ENCODE measurements around the gene TMEM250. TPM values are rescaled to one million over a fixed set of nuclear protein-coding genes. Genes with fewer than 3 reads are reported as not detected.

The TMEM250 gene
- total RNA-seq, 1 donor from 2014 or later: 25.0 TPM

- intact Hi-C loops (cut with DNase I): loop anchor here (2.0 kb wide), 1 partner anchor 76 kb away; no protein-coding TSS in a partner anchor
- Histone ChIP-seq H3K4me3 (no peak overlapping the region), H3K27me3 (no peaks in the 10 kb centered on the region), H3K9me3 (no peaks in the 10 kb centered on the region), H3K27ac (no peak overlapping the region), H3K36me3 (no peaks in the 10 kb centered on the region), H3K4me1 (peaks cover 85% of the 10 kb centered on the region)
- DNase-seq (ENCODE audit: extremely low spot score in 2 of 2): no peak
- no peak for TF ChIP-seq POLR2AphosphoS5 (IDR thresholded peaks at IDR 0.05; ENCODE audit: insufficient read depth in 1 of 2, low read depth in 1 of 2)
- no peak for TF ChIP-seq POLR2A (IDR thresholded peaks at IDR 0.05)
- TF ChIP-seq, protein P1, sequence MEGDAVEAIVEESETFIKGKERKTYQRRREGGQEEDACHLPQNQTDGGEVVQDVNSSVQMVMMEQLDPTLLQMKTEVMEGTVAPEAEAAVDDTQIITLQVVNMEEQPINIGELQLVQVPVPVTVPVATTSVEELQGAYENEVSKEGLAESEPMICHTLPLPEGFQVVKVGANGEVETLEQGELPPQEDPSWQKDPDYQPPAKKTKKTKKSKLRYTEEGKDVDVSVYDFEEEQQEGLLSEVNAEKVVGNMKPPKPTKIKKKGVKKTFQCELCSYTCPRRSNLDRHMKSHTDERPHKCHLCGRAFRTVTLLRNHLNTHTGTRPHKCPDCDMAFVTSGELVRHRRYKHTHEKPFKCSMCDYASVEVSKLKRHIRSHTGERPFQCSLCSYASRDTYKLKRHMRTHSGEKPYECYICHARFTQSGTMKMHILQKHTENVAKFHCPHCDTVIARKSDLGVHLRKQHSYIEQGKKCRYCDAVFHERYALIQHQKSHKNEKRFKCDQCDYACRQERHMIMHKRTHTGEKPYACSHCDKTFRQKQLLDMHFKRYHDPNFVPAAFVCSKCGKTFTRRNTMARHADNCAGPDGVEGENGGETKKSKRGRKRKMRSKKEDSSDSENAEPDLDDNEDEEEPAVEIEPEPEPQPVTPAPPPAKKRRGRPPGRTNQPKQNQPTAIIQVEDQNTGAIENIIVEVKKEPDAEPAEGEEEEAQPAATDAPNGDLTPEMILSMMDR (IDR thresholded peaks at IDR 0.05): no peak
Observed at GRCh38 chr9:136088939-136089696, 29.6 kb downstream of the TMEM250 start.

GRCh38 chr9:136088481-136088938, 30.2 kb downstream of the TMEM250 start:
- Histone ChIP-seq H3K36me3 (no peaks in the 10 kb centered on the region), H3K27ac (no peak overlapping the region), H3K4me1 (peaks cover 80% of the 10 kb centered on the region), H3K27me3 (no peaks in the 10 kb centered on the region), H3K9me3 (no peaks in the 10 kb centered on the region), H3K4me3 (no peak overlapping the region)
- DNase-seq (ENCODE audit: extremely low spot score in 2 of 2): no peak
- no peak for TF ChIP-seq POLR2A (IDR thresholded peaks at IDR 0.05)
- no peak for TF ChIP-seq POLR2AphosphoS5 (IDR thresholded peaks at IDR 0.05; ENCODE audit: insufficient read depth in 1 of 2, low read depth in 1 of 2)
- TF ChIP-seq, protein P1 (IDR thresholded peaks at IDR 0.05): no peak
- intact Hi-C loops (cut with DNase I): loop anchor here (2.0 kb wide), 1 partner anchor 76 kb away; no protein-coding TSS in a partner anchor

- H3K4me3 ChIP-seq: no peak overlapping the region
- no peaks in the 10 kb centered on the region for H3K36me3 ChIP-seq
- H3K27me3 ChIP-seq: no peaks in the 10 kb centered on the region
- H3K4me1 ChIP-seq: peaks cover 80% of the 10 kb centered on the region
- TF ChIP-seq, protein P1 (IDR thresholded peaks at IDR 0.05): no peak
- TF ChIP-seq POLR2AphosphoS5 (IDR thresholded peaks at IDR 0.05; ENCODE audit: insufficient read depth in 1 of 2, low read depth in 1 of 2) (no peak), POLR2A (IDR thresholded peaks at IDR 0.05) (no peak)
- no peak overlapping the region for H3K27ac ChIP-seq
- intact Hi-C loops (cut with DNase I): loop anchor here (2.0 kb wide), 1 partner anchor 75 kb away; no protein-coding TSS in a partner anchor
- no peaks in the 10 kb centered on the region for H3K9me3 ChIP-seq
- DNase-seq (ENCODE audit: extremely low spot score in 2 of 2): no peak
Observed at GRCh38 chr9:136087741-136088480, 30.8 kb downstream of the TMEM250 start.

- H3K4me3 ChIP-seq: no peak overlapping the region
- H3K4me1 ChIP-seq: peaks cover 77% of the 10 kb centered on the region
- no peaks in the 10 kb centered on the region for H3K36me3 ChIP-seq
- DNase-seq (ENCODE audit: extremely low spot score in 2 of 2): no peak
- no peak overlapping the region for H3K27ac ChIP-seq
- H3K9me3 ChIP-seq: no peaks in the 10 kb centered on the region
- TF ChIP-seq POLR2AphosphoS5 (IDR thresholded peaks at IDR 0.05; ENCODE audit: insufficient read depth in 1 of 2, low read depth in 1 of 2) (no peak), POLR2A (IDR thresholded peaks at IDR 0.05) (no peak)
- TF ChIP-seq, protein P1 (IDR thresholded peaks at IDR 0.05): no peak
- intact Hi-C loops (cut with DNase I): no loop called here
- H3K27me3 ChIP-seq: no peaks in the 10 kb centered on the region
Observed at GRCh38 chr9:136086951-136087740, 31.5 kb downstream of the TMEM250 start.
